ENCODE data around the gene TLL1. TPM values are rescaled to one million over a fixed set of nuclear protein-coding genes. Genes with fewer than 3 reads are reported as not detected.

TLL1 gene
- total RNA-seq, 2 experiments from 2014 or later: 0.44 to 3.9 TPM

Small RNAs within 50 kb of the gene (small RNA-seq; reads per million reads assigned to genes)
- gene RNA5SP170: not detected
